Measurements from ENCODE around the gene ZNF684. TPM values are rescaled to one million over a fixed set of nuclear protein-coding genes. Genes with fewer than 3 reads are reported as not detected.

Gene ZNF684
- total and polyA plus RNA-seq, 9 of the 15 experiments (the other 6 are each of a cell fraction or from before 2014, with no cell fraction given): 4.8 to 8.8 (median 5.5) TPM

- TF ChIP-seq ZNF280B (CRISPR knock-in tag; IDR thresholded peaks at IDR 0.05) (no peak), TEAD4 (IDR thresholded peaks at IDR 0.05; ENCODE audit: low read length) (peak; percentile 24; the same call in 1 of the 2 replicates), TEAD4 (CRISPR knock-in tag; IDR thresholded peaks at IDR 0.05; ENCODE audit: borderline replicate concordance) (no peak), ZFP91 (CRISPR knock-in tag; IDR thresholded peaks at IDR 0.05) (peak; percentile 67; the same call in 1 of the 2 replicates), ZNF41 (CRISPR knock-in tag; conservative IDR thresholded peaks at IDR 0.05) (no peak), EHMT2 (IDR thresholded peaks at IDR 0.05) (no peak), ZNF277 (CRISPR knock-in tag; IDR thresholded peaks at IDR 0.05; ENCODE audit: borderline replicate concordance) (no peak), DDX20 (tag; IDR thresholded peaks at IDR 0.05; ENCODE audit: low read depth) (no peak), ZNF398 (CRISPR knock-in tag; IDR thresholded peaks at IDR 0.05) (no peak), HMG20B (CRISPR knock-in tag; IDR thresholded peaks at IDR 0.05) (no peak), ZNF444 (CRISPR knock-in tag; IDR thresholded peaks at IDR 0.05) (no peak), ZNF76 (CRISPR knock-in tag; IDR thresholded peaks at IDR 0.05; ENCODE audit: borderline replicate concordance) (no peak), SAP30 (IDR thresholded peaks at IDR 0.05; ENCODE audit: borderline replicate concordance, insufficient read depth, low read depth, low read length, poor library complexity, severe bottlenecking) (no peak), SMARCA5 (IDR thresholded peaks at IDR 0.05) (no peak), MLX (CRISPR knock-in tag; conservative IDR thresholded peaks at IDR 0.05) (no peak), HIVEP1 (CRISPR knock-in tag; IDR thresholded peaks at IDR 0.05) (0 out of 2 replicates have a peak, but pooled peaks have one; percentile 54), ATF7 (IDR thresholded peaks at IDR 0.05) (peak; percentile 94), ZFPM2 (CRISPR knock-in tag; IDR thresholded peaks at IDR 0.05) (no peak), SIN3B (IDR thresholded peaks at IDR 0.05; ENCODE audit: low read depth) (no peak), E2F1 (CRISPR knock-in tag; IDR thresholded peaks at IDR 0.05) (peak; percentile 65; the same call in 1 of the 2 replicates)
Observed at GRCh38 chr1:40531381-40532061, at the start of gene ZNF684 (continued).

All from K562 (cell line).